IMR-90 (cell line): ENCODE results near the gene WDR1. TPM values are rescaled to one million over a fixed set of nuclear protein-coding genes. Genes with fewer than 3 reads are reported as not detected.

ENCODE experiments used
- ATAC-seq: fragments of 200-7000 bp; cut with Tn5 transposase; 2 replicates; pipeline ENCODE4 v1.9.1; 2020; ENCODE audit warnings: low read depth, mild to moderate bottlenecking, moderate library complexity
- BruUV-seq: library from RNA; stranded (reverse); fragments of 400-500 nt; replicated peaks from 2 replicates; lab custom pipeline; 2021; lab: Mats Ljungman, UMichigan
- CTCF ChIA-PET: fragments of 300-600 bp; formaldehyde crosslinking; extraction: SDS; loops from one replicate; lab custom pipeline; 2021; ENCODE audit warnings: antibody characterized with exemption; lab: Yijun Ruan, JAX
- POLR2A ChIA-PET: fragments of 300-600 bp; sonication (Branson Sonifier 250); formaldehyde crosslinking; loops from one replicate; lab custom pipeline; 2022; ENCODE audit warnings: antibody characterized with exemption; ENCODE audit not compliant: unreplicated experiment; lab: Charles Lee
- DNase-seq: peaks from one replicate; pipeline ENCODE4 v3.0.0; 2013
- H2AFZ ChIP-seq: replicated peaks from 2 replicates; pipeline ENCODE3; 2013; ENCODE audit warnings: low read length, mild to moderate bottlenecking; ENCODE audit not compliant: poor library complexity
- H2AK5ac ChIP-seq: 2 replicates; pipeline ENCODE4 v1.6.1; 2013; ENCODE audit warnings: low read depth, low read length, inconsistent platforms
- H2AK9ac ChIP-seq: replicated peaks from 2 replicates; pipeline ENCODE3; 2013; ENCODE audit warnings: mild to moderate bottlenecking, low read depth, low read length, moderate library complexity; ENCODE audit not compliant: poor library complexity
- H2BK120ac ChIP-seq: 2 replicates; pipeline ENCODE4 v1.6.1; 2013; ENCODE audit warnings: low read depth, low read length, inconsistent platforms
- H2BK15ac ChIP-seq: 3 replicates; pipeline ENCODE4 v1.6.1; 2013; ENCODE audit warnings: low read depth, low read length, inconsistent platforms
- H2BK20ac ChIP-seq: 2 replicates; pipeline ENCODE4 v1.6.1; 2013; ENCODE audit warnings: low read depth, mild to moderate bottlenecking, inconsistent platforms, low read length, moderate library complexity
- H2BK5ac ChIP-seq: 2 replicates; pipeline ENCODE4 v1.6.1; 2013; ENCODE audit warnings: mild to moderate bottlenecking, low read depth, low read length, inconsistent platforms; ENCODE audit not compliant: poor library complexity, severe bottlenecking
- H3K14ac ChIP-seq: replicated peaks from 2 replicates; pipeline ENCODE4 v1.6.1; 2013; ENCODE audit warnings: low read depth, low read length, inconsistent platforms
- H3K18ac ChIP-seq: 2 replicates; pipeline ENCODE4 v1.6.1; 2013; ENCODE audit warnings: low read depth, low read length, control low read depth
- H3K23ac ChIP-seq: 2 replicates; pipeline ENCODE4 v1.6.1; 2013; ENCODE audit warnings: low read depth, low read length, inconsistent platforms
- H3K27ac ChIP-seq: 2 replicates; pipeline ENCODE4 v1.5.1; 2013; ENCODE audit warnings: mild to moderate bottlenecking, control low read depth, low read length; ENCODE audit not compliant: insufficient read depth
- H3K27me3 ChIP-seq: 2 replicates; pipeline ENCODE4 v1.6.1; 2013; ENCODE audit warnings: low read length; ENCODE audit not compliant: control insufficient read depth, insufficient read depth
- H3K36me3 ChIP-seq: 2 replicates; pipeline ENCODE4 v1.6.1; 2013; ENCODE audit warnings: low read length, mixed read lengths; ENCODE audit not compliant: control insufficient read depth, insufficient read depth
- H3K4ac ChIP-seq: 2 replicates; pipeline ENCODE4 v1.6.1; 2013; ENCODE audit warnings: low read depth, low read length, inconsistent platforms
- H3K4me1 ChIP-seq: 2 replicates; pipeline ENCODE4 v1.6.1; 2013; ENCODE audit warnings: low read length, mixed read lengths; ENCODE audit not compliant: control insufficient read depth, insufficient read depth
- H3K4me2 ChIP-seq: 2 replicates; pipeline ENCODE4 v1.6.1; 2013; ENCODE audit warnings: low read depth, mild to moderate bottlenecking, control low read depth, low read length, moderate library complexity
- H3K4me3 ChIP-seq: 2 replicates; pipeline ENCODE4 v1.5.1; 2013; ENCODE audit warnings: low read depth, mild to moderate bottlenecking, control low read depth, low read length, moderate library complexity; ENCODE audit not compliant: insufficient read depth
- H3K56ac ChIP-seq: 2 replicates; pipeline ENCODE4 v1.6.1; 2013; ENCODE audit warnings: low read length, inconsistent platforms; ENCODE audit not compliant: insufficient read depth; ENCODE audit errors: extremely low read depth
- H3K79me1 ChIP-seq, 2 experiments: 2 replicates each; pipeline ENCODE4 v1.6.1; 2013; ENCODE audit warnings: low read length in 2 of 2, inconsistent platforms in 1 of 2, low read depth in 1 of 2
- H3K9ac ChIP-seq: 2 replicates; pipeline ENCODE4 v1.6.1; 2013; ENCODE audit warnings: low read depth, low read length, control low read depth
- H3K9me1 ChIP-seq: 2 replicates; pipeline ENCODE4 v1.6.1; 2013; ENCODE audit warnings: low read length, inconsistent platforms; ENCODE audit not compliant: insufficient read depth
- H3K9me3 ChIP-seq: 2 replicates; pipeline ENCODE4 v1.6.1; 2013; ENCODE audit warnings: low read length; ENCODE audit not compliant: control insufficient read depth, insufficient read depth
- H4K20me1 ChIP-seq: 2 replicates; pipeline ENCODE4 v1.6.1; 2013; ENCODE audit warnings: low read length, inconsistent platforms; ENCODE audit not compliant: insufficient read depth
- H4K5ac ChIP-seq: 2 replicates; pipeline ENCODE4 v1.6.1; 2013; ENCODE audit warnings: mild to moderate bottlenecking, low read depth, low read length, control low read depth
- H4K8ac ChIP-seq, 2 experiments: 2 replicates each; pipeline ENCODE4 v1.6.1; 2013; ENCODE audit warnings: low read depth in 2 of 2, low read length in 2 of 2, control low read depth in 1 of 2, inconsistent platforms in 1 of 2
- H4K91ac ChIP-seq: 2 replicates; pipeline ENCODE4 v1.6.1; 2013; ENCODE audit warnings: low read depth, low read length, inconsistent platforms; ENCODE audit not compliant: insufficient read depth
- BHLHE40 ChIP-seq: fragments of 150-350 bp; IDR thresholded peaks from 2 replicates; pipeline ENCODE4 v1.6.1; 2016; ENCODE audit warnings: mild to moderate bottlenecking, low read depth, low read length
- CEBPB ChIP-seq: IDR thresholded peaks from 2 replicates; pipeline ENCODE4 v1.6.1; 2012; ENCODE audit warnings: low read depth, low read length, improper control_type of control experiment
- NFE2L2 ChIP-seq: fragments of 150-350 bp; IDR thresholded peaks from 2 replicates; pipeline ENCODE4 v1.6.1; 2016; ENCODE audit warnings: low read depth, mild to moderate bottlenecking, low read length
- RAD21 ChIP-seq: IDR thresholded peaks from 2 replicates; pipeline ENCODE4 v1.6.1; 2012; ENCODE audit warnings: low read length, improper control_type of control experiment
- RCOR1 ChIP-seq: IDR thresholded peaks from 2 replicates; pipeline ENCODE4 v1.6.1; 2012; ENCODE audit warnings: mild to moderate bottlenecking, low read length, improper control_type of control experiment; ENCODE audit not compliant: insufficient replicate concordance
- WGBS, 2 experiments: methylation state at CpG; one replicate each; pipeline versions ENCODE4 v1.1.5 to v1.1.7; 2013; ENCODE audit warnings: missing lambda C conversion rate in 2 of 2; ENCODE audit not compliant: insufficient read length in 1 of 2; ENCODE audit errors: extremely low coverage in 2 of 2; 5-methylcytosine and 5-hydroxymethylcytosine counted together
- dilution Hi-C: fragments of 300-500 bp; cut with HindIII; formaldehyde crosslinking; loops from one replicate; pipeline ENCODE4 v1.14.3; 2018; ENCODE audit warnings: low sequenced_read_pairs; ENCODE audit not compliant: unreplicated experiment
- in situ Hi-C: fragments of 300-500 bp; cut with MboI; formaldehyde crosslinking; loops from 3 replicates; pipeline ENCODE4 v1.14.3; 2019; ENCODE audit warnings: low sequenced_read_pairs, inconsistent platforms, mixed read lengths
- intact Hi-C: fragments of 100-400 bp; cut with micrococcal nuclease; formaldehyde crosslinking; loops from 2 replicates; pipeline ENCODE4 v1.10.0; 2022
- polyA plus RNA-seq, 3 experiments: library from polyadenylated mRNA; depleted of rRNA; stranded (reverse); fragments of >200 nt; gene quantifications; 2 replicates each; pipeline ENCODE4 v1.2.3, GENCODE V29; 2012; ENCODE audit warnings: low replicate concordance in 1 of 3
- total RNA-seq: library from RNA; depleted of rRNA; stranded (reverse); fragments of >200 nt; gene quantifications from 2 replicates; pipeline ENCODE4 v1.2.3, GENCODE V29; 2012
- TF ChIP-seq, protein P1 (sequence below): fragments of 150-350 bp; IDR thresholded peaks from 2 replicates; pipeline ENCODE4 v1.6.1; 2017; ENCODE audit warnings: mild to moderate bottlenecking, antibody characterized with exemption, low read length, low read depth

Gene WDR1
- total and polyA plus RNA-seq, 2 of the 4 experiments (the other 2 are of a cell fraction) = 725 to 992 TPM

GRCh38 chr4:10158333-10158942, 41.8 kb upstream of the WDR1 start:
- H2BK20ac ChIP-seq = no peak overlapping the region
- no peak overlapping the region for H3K23ac ChIP-seq
- H3K9me3 ChIP-seq = no peaks in the 10 kb centered on the region
- ATAC-seq = peak; percentile 52
- dilution Hi-C loops = loop anchor here (25.0 kb wide), 1 partner anchor 254 kb away; no protein-coding TSS in a partner anchor
- no peak overlapping the region for H3K4ac ChIP-seq
- no peak overlapping the region for H2BK5ac ChIP-seq
- in situ Hi-C loops = no loop called here
- DNase-seq = peak; percentile 57
- H2BK15ac ChIP-seq = no peak overlapping the region
- TF ChIP-seq, protein P1, sequence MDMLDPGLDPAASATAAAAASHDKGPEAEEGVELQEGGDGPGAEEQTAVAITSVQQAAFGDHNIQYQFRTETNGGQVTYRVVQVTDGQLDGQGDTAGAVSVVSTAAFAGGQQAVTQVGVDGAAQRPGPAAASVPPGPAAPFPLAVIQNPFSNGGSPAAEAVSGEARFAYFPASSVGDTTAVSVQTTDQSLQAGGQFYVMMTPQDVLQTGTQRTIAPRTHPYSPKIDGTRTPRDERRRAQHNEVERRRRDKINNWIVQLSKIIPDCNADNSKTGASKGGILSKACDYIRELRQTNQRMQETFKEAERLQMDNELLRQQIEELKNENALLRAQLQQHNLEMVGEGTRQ = peak; percentile 57
- no peak for TF ChIP-seq RAD21
- no peak for TF ChIP-seq CEBPB
- TF ChIP-seq BHLHE40 = no peak
- no peak for TF ChIP-seq RCOR1
- TF ChIP-seq NFE2L2 = no peak
- no peak overlapping the region for H2AK9ac ChIP-seq
- H2AFZ ChIP-seq = no peak overlapping the region
- CTCF ChIA-PET = interaction anchor here (0.8 to 1.8 kb wide), 8 partner anchors 10 to 380 kb away, joined by 3 to 6 read pairs (median 4); no protein-coding TSS in a partner anchor
- H3K9ac ChIP-seq = no peak overlapping the region
- H3K36me3 ChIP-seq = no peaks in the 10 kb centered on the region
- no TSS peak for BruUV-seq
- H3K79me1 ChIP-seq = no peaks in the 10 kb centered on the region
- H3K9me1 ChIP-seq = no peaks in the 10 kb centered on the region
- no peak overlapping the region for H2BK120ac ChIP-seq
- H3K27me3 ChIP-seq = peaks cover 12% of the 10 kb centered on the region
- H3K4me1 ChIP-seq = peaks cover 2% of the 10 kb centered on the region
- peak overlapping the region; percentile 68; the same call in 1 of the 2 replicates for H3K27ac ChIP-seq
- H4K91ac ChIP-seq = no peak overlapping the region
- H3K4me2 ChIP-seq = peak overlapping the region; percentile 51
- WGBS, 2 experiments = 57% methylated on average over 1 of the region's 9 CpGs; no CpG with 5 or more reads in 1 of the 2 experiments
- no peak overlapping the region; the same call in 1 of the 2 replicates for H4K5ac ChIP-seq
- peak overlapping the region; percentile 46; the same call in 1 of the 2 replicates for H3K18ac ChIP-seq
- 0 out of 4 replicates have a peak overlapping the region, but pooled peaks of 1 of the 2 experiments have one; percentile 39 for H4K8ac ChIP-seq
- intact Hi-C loops = loop anchor here (1.0 kb wide), 2 partner anchors 245 to 380 kb away; no protein-coding TSS in a partner anchor
- H4K20me1 ChIP-seq = no peaks in the 10 kb centered on the region
- no peak overlapping the region for H2AK5ac ChIP-seq
- no peak overlapping the region for H3K4me3 ChIP-seq
- POLR2A ChIA-PET = interaction anchor here (0.9 kb wide), 1 partner anchor 42 kb away, joined by 3 read pairs; the partner anchor contains the start of gene WDR1
- H3K56ac ChIP-seq = no peak overlapping the region
- H3K14ac ChIP-seq = no peak overlapping the region
